AG09309 (cell line): ENCODE measurements around the gene LTBP1.

Experiments used
- DNase-seq: peaks from one replicate; pipeline ENCODE4 v3.0.0-alpha.2; 2010; ENCODE audit warnings: low read depth
- H3K4me3 ChIP-seq: 2 replicates; pipeline ENCODE4 v1.5.1; 2011; ENCODE audit warnings: mild to moderate bottlenecking, low read depth, low read length, moderate library complexity; ENCODE audit not compliant: control insufficient read depth
- TF ChIP-seq, protein P1 (sequence below): IDR thresholded peaks from 2 replicates; pipeline ENCODE4 v1.5.1; 2011; ENCODE audit warnings: mild to moderate bottlenecking, low read depth, low read length, inconsistent platforms; ENCODE audit not compliant: insufficient read depth, control insufficient read depth; ENCODE audit errors: missing control alignments

LTBP1 gene

DNA sequence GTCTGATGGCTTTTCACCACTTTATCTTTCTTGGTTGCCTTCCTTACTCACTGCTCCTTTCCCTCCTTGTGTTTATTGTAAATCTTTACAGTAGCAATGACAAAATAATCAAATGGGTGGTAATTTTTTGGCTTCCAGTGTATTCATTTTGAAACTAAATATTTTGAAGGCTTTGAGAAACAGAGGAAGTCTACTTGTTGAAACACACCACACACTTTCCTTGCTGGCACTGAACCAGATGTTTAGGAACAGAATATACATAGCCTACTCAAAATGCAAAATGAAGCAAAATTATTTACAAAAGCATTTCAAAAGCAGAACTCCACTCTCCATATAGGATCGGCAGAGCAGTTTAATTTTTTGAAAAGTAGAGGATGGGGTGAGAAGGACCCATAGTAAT, 189.8 kb downstream of the LTBP1 start:
- no peak for DNase-seq
- H3K4me3 ChIP-seq = peak overlapping the region; percentile 46

DNA sequence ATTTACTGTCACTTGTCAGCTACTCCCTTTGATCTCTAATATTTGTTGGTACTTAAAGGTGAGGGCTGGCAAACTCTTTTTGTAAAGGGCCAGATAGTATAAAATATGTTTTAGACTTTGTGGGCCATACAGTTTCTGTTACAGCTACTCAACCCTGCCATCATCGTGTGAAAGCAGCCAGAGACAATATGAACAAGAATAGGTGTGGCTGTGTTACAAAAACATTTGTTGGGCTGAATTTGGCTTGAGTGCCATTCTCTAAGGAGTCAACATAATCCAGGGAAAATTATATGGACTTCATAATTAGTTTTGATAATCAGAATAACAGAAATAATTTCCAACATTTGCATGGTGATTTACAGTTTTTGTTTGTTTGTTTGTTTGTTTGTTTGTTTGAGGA, 190.6 kb downstream of the LTBP1 start:
- no peak for DNase-seq
- TF ChIP-seq, protein P1, sequence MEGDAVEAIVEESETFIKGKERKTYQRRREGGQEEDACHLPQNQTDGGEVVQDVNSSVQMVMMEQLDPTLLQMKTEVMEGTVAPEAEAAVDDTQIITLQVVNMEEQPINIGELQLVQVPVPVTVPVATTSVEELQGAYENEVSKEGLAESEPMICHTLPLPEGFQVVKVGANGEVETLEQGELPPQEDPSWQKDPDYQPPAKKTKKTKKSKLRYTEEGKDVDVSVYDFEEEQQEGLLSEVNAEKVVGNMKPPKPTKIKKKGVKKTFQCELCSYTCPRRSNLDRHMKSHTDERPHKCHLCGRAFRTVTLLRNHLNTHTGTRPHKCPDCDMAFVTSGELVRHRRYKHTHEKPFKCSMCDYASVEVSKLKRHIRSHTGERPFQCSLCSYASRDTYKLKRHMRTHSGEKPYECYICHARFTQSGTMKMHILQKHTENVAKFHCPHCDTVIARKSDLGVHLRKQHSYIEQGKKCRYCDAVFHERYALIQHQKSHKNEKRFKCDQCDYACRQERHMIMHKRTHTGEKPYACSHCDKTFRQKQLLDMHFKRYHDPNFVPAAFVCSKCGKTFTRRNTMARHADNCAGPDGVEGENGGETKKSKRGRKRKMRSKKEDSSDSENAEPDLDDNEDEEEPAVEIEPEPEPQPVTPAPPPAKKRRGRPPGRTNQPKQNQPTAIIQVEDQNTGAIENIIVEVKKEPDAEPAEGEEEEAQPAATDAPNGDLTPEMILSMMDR = no peak
- H3K4me3 ChIP-seq = peak overlapping the region; percentile 18

More for the DNA sequence above, 189.8 kb downstream of the LTBP1 start:
- TF ChIP-seq, protein P1 = no peak

DNA sequence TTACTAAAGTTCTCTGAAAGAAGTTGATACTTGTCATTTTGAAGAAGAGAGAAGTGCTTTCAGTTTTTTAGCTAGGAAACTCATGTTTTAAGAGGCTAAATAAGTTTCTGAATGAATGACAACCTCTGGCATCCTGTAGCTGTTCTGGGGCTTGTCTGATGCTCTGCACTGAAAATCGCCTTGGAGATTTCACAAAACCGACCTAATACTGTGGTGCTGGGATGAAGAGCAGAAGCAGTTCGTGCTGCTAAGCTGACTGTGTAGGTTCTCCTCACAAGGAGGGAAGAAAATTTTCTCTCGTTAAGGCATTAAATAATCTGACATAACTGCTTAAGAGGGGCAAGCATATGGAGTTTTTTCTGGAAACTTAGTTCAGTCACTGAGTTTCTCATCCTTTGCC, 193.2 kb downstream of the LTBP1 start:
- TF ChIP-seq, protein P1 = no peak
- H3K4me3 ChIP-seq = no peak overlapping the region
- DNase-seq = no peak

DNA sequence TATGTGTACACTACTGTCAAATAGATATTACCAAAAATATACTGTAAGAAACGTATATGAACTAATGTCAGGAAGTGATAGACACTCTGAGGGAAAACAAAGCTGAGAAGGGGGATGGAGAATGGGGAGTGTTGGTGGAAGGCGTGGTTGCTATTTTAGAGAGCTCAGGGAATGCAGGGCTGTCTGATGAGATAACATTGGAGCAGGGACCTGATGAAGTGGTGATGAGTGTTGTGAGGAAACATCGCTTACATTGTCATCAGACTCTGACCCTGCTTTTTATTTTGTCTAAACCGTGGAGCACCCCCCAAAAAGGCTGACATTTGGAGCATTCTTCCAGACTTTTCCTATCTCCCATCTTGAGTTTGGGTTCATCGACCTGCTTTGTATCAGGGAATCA, 194.7 kb downstream of the LTBP1 start:
- no peak for DNase-seq
- TF ChIP-seq, protein P1 = no peak

DNA sequence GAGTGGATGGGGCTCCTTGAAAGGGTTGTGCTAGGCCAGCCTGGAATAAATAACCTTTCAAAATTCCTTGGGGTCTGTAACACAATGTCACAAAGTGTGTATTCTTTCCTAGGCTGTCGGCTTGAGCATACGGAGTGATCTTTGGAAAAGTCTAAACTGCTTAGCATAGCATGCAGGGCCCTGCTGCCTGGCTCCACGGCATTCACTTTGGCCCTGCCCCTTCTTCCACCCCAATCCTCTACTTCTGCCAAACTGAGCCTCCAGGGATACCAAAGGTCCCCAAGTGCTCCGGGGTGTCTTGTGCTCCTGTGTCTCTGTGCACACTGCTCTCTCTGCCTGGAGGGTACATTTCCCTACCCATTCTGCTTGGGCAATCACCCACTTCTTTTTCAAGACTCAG, 196.1 kb downstream of the LTBP1 start:
- no peak for DNase-seq
- TF ChIP-seq, protein P1 = no peak
- no peak overlapping the region for H3K4me3 ChIP-seq

More for the DNA sequence above, 194.7 kb downstream of the LTBP1 start:
- H3K4me3 ChIP-seq = no peak overlapping the region

DNA sequence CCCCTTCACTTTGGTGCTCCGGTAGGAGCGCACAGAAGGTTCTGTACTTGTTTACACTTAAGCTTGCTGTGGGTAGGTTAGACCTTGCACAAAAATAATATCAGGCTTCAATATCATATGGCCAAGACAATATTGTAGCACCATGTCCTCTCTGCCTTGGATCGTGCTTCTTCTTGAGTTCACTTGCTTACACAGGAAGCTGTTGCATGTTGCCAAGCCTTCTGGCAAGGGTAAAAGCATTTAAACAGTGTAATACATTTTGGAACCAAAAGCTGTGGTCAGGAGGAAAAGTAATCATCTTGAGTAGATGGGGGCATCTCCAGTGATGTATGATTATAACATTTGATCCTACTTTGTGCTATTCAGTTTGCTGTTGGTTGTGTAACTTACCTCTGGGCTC, 197.5 kb downstream of the LTBP1 start:
- TF ChIP-seq, protein P1 = no peak
- no peak for DNase-seq

DNA sequence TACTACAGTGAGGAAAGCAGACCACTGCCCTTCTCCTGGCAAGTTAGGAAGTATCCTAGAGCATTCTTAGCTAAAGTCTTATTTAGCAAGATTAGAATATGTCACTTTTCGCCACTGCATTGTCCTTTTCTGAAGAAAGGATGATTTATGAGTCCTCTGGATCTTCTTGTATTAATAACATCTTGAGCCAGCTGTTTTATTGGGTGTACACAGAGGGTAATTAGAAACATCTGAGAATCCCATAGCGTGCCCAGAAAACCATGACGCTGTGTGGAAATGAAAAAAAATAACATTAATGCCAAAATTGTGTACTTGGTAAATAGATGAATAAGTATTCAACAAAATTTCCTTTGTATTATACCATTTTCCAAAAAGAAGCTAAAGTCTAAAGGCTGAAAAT, 198.7 kb downstream of the LTBP1 start:
- H3K4me3 ChIP-seq = no peak overlapping the region
- peak; percentile 74 for DNase-seq
- TF ChIP-seq, protein P1 = no peak

More for the DNA sequence above, 197.5 kb downstream of the LTBP1 start:
- no peak overlapping the region for H3K4me3 ChIP-seq
